Effector CD4-positive, alpha-beta T cell (primary cell): ENCODE results near the gene MBLAC2.

ENCODE experiments used
- DNase-seq: peaks from one replicate; pipeline ENCODE4 v3.0.0-alpha.2; 2020

The MBLAC2 gene

DNA sequence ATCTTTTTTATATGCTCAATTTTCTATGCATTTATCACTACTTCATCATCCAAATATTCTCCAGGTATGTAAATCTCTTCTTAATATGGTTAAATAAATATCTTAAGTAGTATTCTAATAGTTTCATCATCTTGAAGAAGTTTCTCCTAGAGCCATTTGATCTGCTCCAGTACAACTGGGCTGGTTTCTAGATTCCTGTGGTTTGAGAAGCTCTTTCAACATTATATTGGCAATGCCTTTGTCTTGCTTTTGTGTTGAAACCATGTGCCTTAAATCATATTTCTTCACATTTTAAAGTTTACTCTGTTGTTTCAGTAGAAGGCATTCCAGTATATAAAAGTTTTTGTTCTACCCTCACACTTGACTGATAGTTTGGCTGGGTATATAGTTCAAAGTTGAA is 27.6 kb downstream of the MBLAC2 start:
- no peak for DNase-seq

DNA sequence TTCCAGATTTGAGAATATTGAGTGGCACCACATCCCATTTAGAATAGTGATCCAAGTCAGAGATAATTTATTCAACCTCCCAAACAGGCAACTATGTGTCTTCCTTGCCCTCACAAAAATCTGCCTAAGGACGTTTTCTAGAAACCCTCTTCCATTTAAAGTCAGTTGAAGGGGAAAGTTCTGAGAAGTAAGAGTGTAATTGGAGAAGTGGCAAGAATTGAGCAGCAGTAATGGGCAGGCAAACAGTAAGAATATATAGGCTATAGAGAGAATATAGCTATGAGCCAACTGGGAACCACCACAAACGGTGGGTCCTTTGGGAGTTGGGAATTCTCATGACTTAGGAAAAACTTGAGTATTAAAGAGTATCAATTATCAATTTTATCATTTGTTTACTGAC is 33.9 kb downstream of the MBLAC2 start:
- no peak for DNase-seq

DNA sequence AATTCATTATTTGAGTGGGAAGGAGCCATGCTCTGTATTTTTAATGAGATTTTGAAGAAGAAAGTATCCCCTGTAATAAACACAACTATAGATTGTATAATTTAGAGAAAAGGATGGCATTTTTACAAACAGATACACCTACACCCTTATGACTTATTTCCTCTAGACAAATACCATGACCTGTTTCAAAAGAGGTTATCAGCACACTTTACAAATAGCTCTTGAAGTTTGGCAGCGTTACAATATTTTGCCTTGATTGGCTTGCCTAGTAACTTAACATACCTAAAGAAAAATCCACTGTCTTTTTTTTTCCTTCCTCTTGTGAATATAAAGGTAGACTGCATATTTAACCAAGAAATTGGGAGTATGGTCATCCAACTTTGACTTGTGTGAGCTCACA is 36.5 kb downstream of the MBLAC2 start:
- DNase-seq, result no peak

DNA sequence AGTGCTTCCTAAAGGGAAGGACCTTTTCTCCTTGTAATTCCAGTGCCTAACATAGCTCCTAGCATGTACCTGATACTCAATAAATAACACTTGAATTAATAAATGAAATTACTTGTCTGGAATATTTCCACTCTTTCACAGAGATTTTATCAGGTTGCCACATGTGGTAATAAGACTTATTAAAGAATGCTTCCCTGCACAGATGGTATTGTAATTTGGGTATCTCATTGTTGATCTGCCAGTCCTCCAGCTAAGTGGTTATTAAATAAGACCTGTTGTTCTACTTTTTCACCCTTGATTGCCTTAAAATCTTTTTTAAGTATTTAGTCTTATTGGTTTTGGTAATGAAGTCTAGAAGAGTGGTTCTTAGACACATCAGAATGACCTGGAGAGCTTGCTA is 36.9 kb downstream of the MBLAC2 start:
- DNase-seq, result no peak

DNA sequence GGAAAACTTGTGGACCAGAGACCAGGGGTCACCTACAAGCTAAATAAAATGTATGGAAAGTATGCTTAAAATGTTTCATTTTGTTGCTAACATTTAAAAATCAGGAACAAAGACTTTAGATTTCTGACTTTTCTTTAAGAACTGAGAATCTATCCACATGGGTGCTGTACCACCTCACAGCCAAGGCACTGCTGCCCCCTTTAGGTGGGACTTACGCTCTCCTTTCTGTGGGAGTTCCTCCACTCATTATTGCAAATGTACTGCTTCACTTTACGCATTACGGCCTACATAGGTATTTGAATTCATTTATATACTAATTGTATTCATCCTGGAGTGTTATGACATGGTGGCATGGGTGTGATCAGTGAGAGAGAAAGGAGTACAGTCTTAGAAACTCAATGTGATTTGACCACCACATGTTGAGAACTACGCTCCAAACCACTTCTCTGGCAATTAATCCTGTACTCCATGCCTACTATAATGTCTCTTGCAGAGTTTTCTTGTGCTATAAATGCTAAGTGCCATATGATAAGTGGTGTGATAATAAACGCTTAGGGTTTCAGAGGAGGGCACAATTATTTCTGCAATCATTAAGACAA is 40.4 kb downstream of the MBLAC2 start:
- DNase-seq, result peak; percentile 25

DNA sequence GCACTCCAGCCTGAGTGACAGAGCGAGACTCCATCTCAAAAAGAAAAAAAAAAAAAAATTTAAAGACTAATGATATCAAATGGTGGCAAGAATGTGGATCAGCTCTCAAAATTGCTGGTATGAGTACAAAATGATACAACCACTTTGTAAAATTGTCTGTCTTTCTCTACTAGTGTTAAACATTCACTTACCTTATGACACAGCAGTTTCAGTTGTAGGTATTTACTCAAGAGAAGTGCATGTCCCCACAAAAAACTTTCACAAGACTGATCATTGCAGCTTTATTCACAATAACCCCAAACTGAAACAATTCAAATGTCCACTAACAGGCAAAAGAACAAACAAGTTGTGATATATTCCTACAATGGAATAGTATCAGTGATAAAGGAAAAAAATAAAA is 50.3 kb downstream of the MBLAC2 start:
- DNase-seq, result no peak

DNA sequence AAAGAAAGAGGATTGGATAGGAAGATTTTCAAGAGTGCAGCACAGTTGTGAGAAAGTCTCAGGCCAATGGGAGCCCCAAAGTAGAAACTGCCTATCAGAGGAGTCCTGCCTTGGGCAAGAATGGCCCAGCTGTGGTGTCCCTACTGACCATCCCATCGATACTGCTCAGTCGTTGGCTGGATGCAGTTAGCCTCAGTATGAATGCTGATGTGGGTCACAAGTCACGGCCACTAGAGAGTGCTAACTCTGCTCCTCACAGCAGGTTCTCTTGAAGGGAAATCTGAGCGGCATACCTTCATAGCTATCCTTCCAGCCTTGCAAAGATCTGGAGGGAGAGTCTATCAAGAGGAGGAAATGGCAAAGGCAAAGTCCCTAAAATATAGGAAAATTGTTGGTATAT is 53.4 kb downstream of the MBLAC2 start:
- no peak for DNase-seq

DNA sequence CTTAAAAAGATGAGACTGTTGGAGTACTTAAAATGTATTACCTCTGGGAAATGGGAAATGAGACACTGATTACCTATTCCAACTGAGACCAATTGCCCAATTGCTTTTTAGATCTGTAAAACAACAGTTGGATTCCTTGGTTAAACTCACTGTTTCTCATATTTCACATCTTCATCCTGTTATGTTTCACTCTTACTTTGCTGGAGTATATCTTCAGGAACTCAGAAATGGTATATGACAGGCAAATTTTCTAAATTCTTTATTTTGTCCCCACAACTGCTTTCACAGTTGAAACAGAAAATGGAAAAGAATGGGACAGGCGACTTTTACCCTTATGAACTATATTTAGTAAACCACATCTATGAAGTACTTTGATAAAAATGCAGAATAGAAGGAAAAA is 56.4 kb downstream of the MBLAC2 start:
- DNase-seq, result no peak

DNA sequence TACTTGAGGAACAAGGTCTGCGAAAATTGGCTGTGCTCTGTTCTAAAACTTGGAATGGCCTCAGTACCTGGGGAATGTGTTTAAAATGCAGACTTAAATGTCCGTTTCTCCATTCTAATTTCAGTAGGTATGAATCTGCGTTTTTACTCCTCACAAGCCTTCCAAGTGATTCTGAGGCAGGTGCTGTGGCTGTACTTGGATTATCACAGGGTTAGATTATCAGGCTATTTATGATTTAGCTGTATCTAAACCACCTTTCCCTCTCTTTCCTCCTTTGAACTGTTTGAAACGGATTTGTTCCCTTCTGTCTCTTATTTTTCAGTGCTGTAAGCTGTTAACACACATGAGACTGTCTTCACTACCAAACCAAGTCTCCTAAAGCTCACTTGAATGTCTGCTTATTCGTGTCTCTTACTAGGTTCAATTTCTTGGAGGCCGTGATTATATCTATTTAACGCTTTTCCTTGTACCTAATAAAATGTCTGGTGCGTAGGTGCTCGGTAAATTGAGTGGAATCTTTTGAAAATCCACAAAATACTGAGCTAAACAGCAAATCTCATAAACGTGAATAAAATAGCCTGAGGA is 64.3 kb downstream of the MBLAC2 start:
- no peak for DNase-seq

DNA sequence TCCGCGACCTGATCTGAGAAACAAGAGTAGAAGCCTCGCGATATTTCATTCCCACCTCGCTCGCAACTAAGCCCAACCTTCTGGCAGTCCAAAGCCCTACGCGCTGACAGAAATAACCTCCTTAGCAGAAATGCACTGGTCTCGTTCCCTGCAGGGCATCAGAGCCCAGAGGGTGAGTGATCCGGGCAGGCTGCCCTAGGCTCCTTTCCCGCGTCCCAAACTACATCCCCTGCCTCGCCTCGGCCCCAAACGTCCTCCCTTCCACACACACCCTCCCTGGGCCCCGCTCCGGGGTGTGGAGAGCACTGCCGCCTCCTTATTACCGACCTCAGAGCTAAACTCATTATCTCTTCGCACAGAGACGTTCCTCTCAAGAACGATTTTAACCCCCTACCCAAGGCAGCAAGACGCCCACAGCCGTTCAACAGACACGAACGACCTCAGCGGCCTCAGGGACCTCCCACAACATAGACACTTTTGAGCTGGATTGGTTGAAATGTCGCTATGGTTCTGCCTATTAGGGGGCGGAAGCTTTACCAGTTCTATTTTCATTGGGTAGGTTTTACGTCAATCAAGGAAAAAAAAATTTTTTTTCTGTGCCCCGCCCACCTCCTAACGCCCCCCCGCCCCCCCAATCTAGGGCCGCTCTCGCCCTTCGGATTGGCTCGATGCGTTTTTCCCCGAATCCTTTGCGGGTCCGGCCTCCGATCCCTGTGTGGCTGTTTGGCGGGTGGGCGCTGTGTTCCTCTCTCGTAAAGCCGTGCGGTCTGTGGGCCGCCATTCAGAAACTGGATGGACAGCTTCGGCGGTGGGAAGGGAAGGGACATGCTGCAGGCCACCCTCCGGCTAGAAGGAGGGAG is 65.0 kb downstream of the MBLAC2 start, which contains the start of gene CETN3:
Gene CETN3, minus strand, starts transcription at position 439 of the 860 bp plus-strand sequence. Its CDS starts 95 bp downstream, at position 344.
- peak; percentile 87 for DNase-seq

DNA sequence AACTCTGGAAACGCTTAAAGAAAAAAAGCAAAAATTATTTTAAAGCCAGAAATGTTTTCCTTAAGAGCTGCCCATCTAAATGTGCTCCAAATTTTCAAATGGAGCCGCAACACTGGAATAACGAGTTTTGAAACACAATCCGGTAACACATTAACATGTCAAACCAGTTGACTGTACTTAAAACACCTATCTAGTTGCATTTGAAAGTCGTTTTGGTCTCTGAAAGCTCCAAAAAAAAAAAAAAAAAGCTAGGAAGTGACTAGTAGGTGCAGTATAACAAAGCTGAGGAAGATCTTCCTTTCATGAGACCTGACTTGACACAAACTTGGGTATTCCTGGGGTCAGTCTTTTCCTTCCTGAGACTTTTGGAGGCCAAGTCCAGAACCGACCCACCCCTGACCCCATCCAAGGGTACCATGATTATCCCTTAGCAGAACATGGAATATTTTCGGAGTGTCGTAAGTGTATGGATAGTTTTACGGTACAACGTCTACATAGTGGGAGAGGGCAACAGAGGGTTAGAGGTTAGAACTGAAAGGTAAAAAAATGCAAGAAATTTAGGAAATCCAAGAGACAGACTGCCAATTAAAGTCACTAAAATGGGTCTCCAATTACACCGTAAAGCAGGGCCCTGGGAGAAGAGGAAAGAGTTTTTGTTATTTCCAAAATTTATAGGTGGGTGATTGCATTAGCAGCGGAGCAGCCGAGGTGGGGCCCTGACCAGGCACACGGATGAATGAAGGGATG is 65.8 kb downstream of the MBLAC2 start:
- DNase-seq, result no peak
